HCT116 (cell line): Measurements from ENCODE around the gene CCDC91. TPM values are rescaled to one million over a fixed set of nuclear protein-coding genes. Genes with fewer than 3 reads are reported as not detected.

Experiments used
- ATAC-seq: fragments of 200-7000 bp; cut with Tn5 transposase; 2 replicates; pipeline ENCODE4 v1.9.1; 2020; ENCODE audit warnings: mild to moderate bottlenecking, moderate library complexity
- BruUV-seq: library from RNA; stranded (reverse); fragments of 400-500 nt; replicated peaks from 2 replicates; lab custom pipeline; 2021; lab: Mats Ljungman, UMichigan
- CTCF ChIA-PET: fragments of 300-600 bp; sonication (Branson Sonifier 250); formaldehyde crosslinking; loops from one replicate; lab custom pipeline; 2021; ENCODE audit warnings: antibody characterized with exemption; lab: Charles Lee
- POLR2A ChIA-PET: fragments of 300-600, 350-600 bp; sonication (Branson Sonifier 250); formaldehyde crosslinking; loops from one replicate; lab custom pipeline; 2021; ENCODE audit warnings: antibody characterized with exemption; lab: Charles Lee
- RAD21 ChIA-PET, 2 experiments: fragments of 300-600 bp; sonication (Branson Sonifier 250); formaldehyde crosslinking; loops; one replicate each; lab custom pipeline; 2023; ENCODE audit warnings: low total read pairs in 2 of 2; ENCODE audit not compliant: uncharacterized antibody in 2 of 2, unreplicated experiment in 2 of 2, low non-redundant PET in 1 of 2; lab: Charles Lee
- DNase-seq: peaks from one replicate; pipeline ENCODE4 v3.0.0-alpha.2; 2010; ENCODE audit warnings: low read depth, low spot score
- H2AFZ ChIP-seq: fragments of 200-600 bp; shearing (Covaris generic), sonication (generic); 2 replicates; pipeline ENCODE4 v1.6.1; 2017; ENCODE audit warnings: low read depth, mixed run types, mixed read lengths, antibody characterized with exemption, low read length; ENCODE audit not compliant: poor library complexity, severe bottlenecking
- H3K27ac ChIP-seq: 2 replicates; pipeline ENCODE4 v1.5.1; 2012; ENCODE audit warnings: low read depth, low read length
- H3K27me3 ChIP-seq: fragments of 200-600 bp; sonication (generic); 2 replicates; pipeline ENCODE4 v1.6.1; 2016; ENCODE audit warnings: mixed run types, low read length, mixed read lengths; ENCODE audit not compliant: insufficient read depth
- H3K36me3 ChIP-seq, 2 experiments: fragments of 200-500 bp in 1 of 2; fragments of 200-600 bp in 1 of 2; sonication (Bioruptor generic) in 1 of 2; sonication (generic) in 1 of 2; 2 replicates each; pipeline versions ENCODE4 v1.5.1 to v1.6.1; 2014 to 2016; ENCODE audit warnings: low read length in 2 of 2, inconsistent platforms in 1 of 2, mixed read lengths in 1 of 2, mixed run types in 1 of 2; ENCODE audit not compliant: insufficient read depth in 2 of 2, control insufficient read depth in 1 of 2
- H3K4me1 ChIP-seq, 2 experiments: fragments of 200-600 bp in 1 of 2; sonication (generic) in 1 of 2; 2 replicates each; pipeline versions ENCODE4 v1.5.1 to v1.6.1; 2012 to 2017; ENCODE audit warnings: low read length in 2 of 2, inconsistent platforms in 1 of 2, mild to moderate bottlenecking in 1 of 2, mixed read lengths in 1 of 2, mixed run types in 1 of 2, moderate library complexity in 1 of 2; ENCODE audit not compliant: insufficient read depth in 2 of 2, control insufficient read depth in 1 of 2
- H3K4me2 ChIP-seq: fragments of 200-600 bp; sonication (generic); 2 replicates; pipeline ENCODE4 v1.6.1; 2017; ENCODE audit warnings: mixed run types, low read length, mixed read lengths
- H3K4me3 ChIP-seq, 2 experiments: fragments of 200-600 bp in 1 of 2; sonication (generic) in 1 of 2; replicated peaks in 1 of 2; 2 replicates each; pipeline ENCODE4 v1.5.1; 2011 to 2016; ENCODE audit warnings: low read length in 2 of 2, control low read depth in 1 of 2, low read depth in 1 of 2, mild to moderate bottlenecking in 1 of 2, mixed read lengths in 1 of 2, mixed run types in 1 of 2
- H3K79me2 ChIP-seq: fragments of 200-600 bp; sonication (generic); 2 replicates; pipeline ENCODE4 v1.6.1; 2017; ENCODE audit warnings: mild to moderate bottlenecking, mixed run types, low read length, moderate library complexity, mixed read lengths; ENCODE audit not compliant: insufficient read depth
- H3K9ac ChIP-seq: fragments of 200-600 bp; sonication (generic); 2 replicates; pipeline ENCODE4 v1.6.1; 2016; ENCODE audit warnings: low read length, mixed read lengths
- H3K9me2 ChIP-seq: fragments of 200-600 bp; sonication (generic), shearing (Covaris generic); 2 replicates; pipeline ENCODE4 v1.6.1; 2017; ENCODE audit warnings: mixed run types, mild to moderate bottlenecking, moderate library complexity; ENCODE audit not compliant: insufficient read depth
- H3K9me3 ChIP-seq, 2 experiments: fragments of 200-500 bp in 1 of 2; fragments of 200-600 bp in 1 of 2; sonication (Bioruptor generic) in 1 of 2; sonication (generic) in 1 of 2; 2 replicates each; pipeline ENCODE4 v1.6.1; 2014 to 2017; ENCODE audit warnings: low read length in 2 of 2, mixed read lengths in 2 of 2, inconsistent platforms in 1 of 2, low read depth in 1 of 2, mild to moderate bottlenecking in 1 of 2, mixed run types in 1 of 2, moderate library complexity in 1 of 2; ENCODE audit not compliant: control insufficient read depth in 1 of 2, insufficient read depth in 1 of 2
- H4K20me1 ChIP-seq: fragments of 200-600 bp; sonication (generic), shearing (Covaris generic); 2 replicates; pipeline ENCODE4 v1.6.1; 2017; ENCODE audit warnings: mixed run types, mild to moderate bottlenecking, moderate library complexity; ENCODE audit not compliant: insufficient read depth
- CBX3 ChIP-seq: IDR thresholded peaks from 2 replicates; pipeline ENCODE4 v1.6.1; 2012; ENCODE audit warnings: low read depth
- EGR1 ChIP-seq: IDR thresholded peaks from 2 replicates; pipeline ENCODE4 v1.6.1; 2012; ENCODE audit warnings: low read depth
- EZH2phosphoT487 ChIP-seq: fragments of 200-600 bp; IDR thresholded peaks from 2 replicates; pipeline ENCODE4 v1.6.1; 2018; ENCODE audit warnings: antibody characterized with exemption, borderline replicate concordance
- FOSL1 ChIP-seq: IDR thresholded peaks from 2 replicates; pipeline ENCODE4 v1.6.1; 2012; ENCODE audit warnings: low read depth
- POLR2AphosphoS5 ChIP-seq: IDR thresholded peaks from 2 replicates; pipeline ENCODE4 v1.6.1; 2011; ENCODE audit warnings: mild to moderate bottlenecking, low read depth, low read length, moderate library complexity
- REST ChIP-seq: IDR thresholded peaks from 2 replicates; pipeline ENCODE4 v1.6.1; 2012; ENCODE audit warnings: low read depth
- SIN3A ChIP-seq: IDR thresholded peaks from 2 replicates; pipeline ENCODE4 v1.6.1; 2012; ENCODE audit warnings: low read depth
- SP1 ChIP-seq: IDR thresholded peaks from 2 replicates; pipeline ENCODE4 v1.6.1; 2012; ENCODE audit warnings: low read depth
- TCF7L2 ChIP-seq: IDR thresholded peaks from 2 replicates; pipeline ENCODE4 v1.7.0; 2011; ENCODE audit warnings: borderline replicate concordance, inconsistent platforms; ENCODE audit not compliant: insufficient read depth, insufficient read length; ENCODE audit errors: extremely low read depth
- YY1 ChIP-seq: IDR thresholded peaks from 2 replicates; pipeline ENCODE4 v1.6.1; 2011; ENCODE audit warnings: low read length, low read depth, moderate library complexity, mild to moderate bottlenecking; ENCODE audit not compliant: insufficient replicate concordance; ENCODE audit errors: extremely low read depth
- ZNF274 ChIP-seq: fragments of 200-500 bp; sonication (Bioruptor generic); IDR thresholded peaks from 2 replicates; pipeline ENCODE4 v1.6.1; 2014; ENCODE audit warnings: mild to moderate bottlenecking, low read depth, low read length, inconsistent platforms
- intact Hi-C: fragments of 100-400 bp; cut with micrococcal nuclease; formaldehyde crosslinking; loops from 2 replicates; pipeline ENCODE4 v1.10.0; 2022
- total RNA-seq: library from RNA; stranded (reverse); gene quantifications from one replicate; pipeline ENCODE4 v1.2.1, GENCODE V29; 2021; ENCODE audit not compliant: unreplicated experiment
- TF ChIP-seq, protein P1 (sequence below): IDR thresholded peaks from 2 replicates; pipeline ENCODE4 v1.6.1; 2012
- TF ChIP-seq, protein P2 (sequence below), 3 experiments: fragments of 200-600 bp in 1 of 3; sonication (generic) in 1 of 3; IDR thresholded peaks in 2 of 3; conservative IDR thresholded peaks in 1 of 3; 2 replicates each; pipeline ENCODE4 v1.5.1; 2012 to 2017; ENCODE audit warnings: low read depth in 2 of 3, low read length in 2 of 3, antibody characterized with exemption in 1 of 3, borderline replicate concordance in 1 of 3, control low read depth in 1 of 3, mild to moderate bottlenecking in 1 of 3, mixed read lengths in 1 of 3, mixed run types in 1 of 3, moderate library complexity in 1 of 3; ENCODE audit not compliant: insufficient read depth in 1 of 3

CCDC91 gene
- total RNA-seq, 1 experiment from 2014 or later, result 18.1 TPM

GRCh38 chr12:28144059-28144458 is 46.2 kb upstream of the CCDC91 start:
- Histone ChIP-seq H3K9me2 (no peaks in the 10 kb centered on the region), H3K4me1 (no peaks in the 10 kb centered on the region), H3K36me3 (no peaks in the 10 kb centered on the region), H4K20me1 (no peaks in the 10 kb centered on the region), H3K4me3 (no peak overlapping the region), H3K9ac (no peak overlapping the region), H3K4me2 (no peak overlapping the region), H2AFZ (no peak overlapping the region), H3K79me2 (no peaks in the 10 kb centered on the region), H3K27me3 (no peaks in the 10 kb centered on the region), H3K9me3 (no peaks in the 10 kb centered on the region), H3K27ac (no peak overlapping the region)
- ChIA-PET POLR2A (no interaction called here), RAD21 (no interaction called here), CTCF (no interaction called here)
- BruUV-seq, result no TSS peak
- DNase-seq (no peak), ATAC-seq (no peak)
- no peak for TF ChIP-seq CBX3
- no peak for TF ChIP-seq SP1
- TF ChIP-seq REST, result no peak
- TF ChIP-seq, protein P1, sequence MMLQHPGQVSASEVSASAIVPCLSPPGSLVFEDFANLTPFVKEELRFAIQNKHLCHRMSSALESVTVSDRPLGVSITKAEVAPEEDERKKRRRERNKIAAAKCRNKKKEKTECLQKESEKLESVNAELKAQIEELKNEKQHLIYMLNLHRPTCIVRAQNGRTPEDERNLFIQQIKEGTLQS, result no peak
- no peak for TF ChIP-seq FOSL1
- TF ChIP-seq POLR2AphosphoS5, result no peak
- TF ChIP-seq, protein P2, sequence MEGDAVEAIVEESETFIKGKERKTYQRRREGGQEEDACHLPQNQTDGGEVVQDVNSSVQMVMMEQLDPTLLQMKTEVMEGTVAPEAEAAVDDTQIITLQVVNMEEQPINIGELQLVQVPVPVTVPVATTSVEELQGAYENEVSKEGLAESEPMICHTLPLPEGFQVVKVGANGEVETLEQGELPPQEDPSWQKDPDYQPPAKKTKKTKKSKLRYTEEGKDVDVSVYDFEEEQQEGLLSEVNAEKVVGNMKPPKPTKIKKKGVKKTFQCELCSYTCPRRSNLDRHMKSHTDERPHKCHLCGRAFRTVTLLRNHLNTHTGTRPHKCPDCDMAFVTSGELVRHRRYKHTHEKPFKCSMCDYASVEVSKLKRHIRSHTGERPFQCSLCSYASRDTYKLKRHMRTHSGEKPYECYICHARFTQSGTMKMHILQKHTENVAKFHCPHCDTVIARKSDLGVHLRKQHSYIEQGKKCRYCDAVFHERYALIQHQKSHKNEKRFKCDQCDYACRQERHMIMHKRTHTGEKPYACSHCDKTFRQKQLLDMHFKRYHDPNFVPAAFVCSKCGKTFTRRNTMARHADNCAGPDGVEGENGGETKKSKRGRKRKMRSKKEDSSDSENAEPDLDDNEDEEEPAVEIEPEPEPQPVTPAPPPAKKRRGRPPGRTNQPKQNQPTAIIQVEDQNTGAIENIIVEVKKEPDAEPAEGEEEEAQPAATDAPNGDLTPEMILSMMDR (IDR thresholded peaks at IDR 0.05 in 2 of 3, conservative IDR thresholded peaks at IDR 0.05 in 1 of 3; ENCODE audit: borderline replicate concordance in 1 of 3, insufficient read depth in 1 of 3, low read depth in 2 of 3, low read length in 2 of 3), result no peak
- no peak for TF ChIP-seq EZH2phosphoT487
- no peak for TF ChIP-seq SIN3A
- TF ChIP-seq TCF7L2, result no peak
- TF ChIP-seq YY1, result no peak
- TF ChIP-seq EGR1, result no peak
- TF ChIP-seq ZNF274, result no peak
- intact Hi-C loops, result no loop called here
